H1 (cell line): ENCODE data around the gene GRIK4. TPM values are rescaled to one million over a fixed set of nuclear protein-coding genes. Genes with fewer than 3 reads are reported as not detected.

Experiments
- CTCF ChIA-PET: fragments of 300-600 bp; sonication (Branson Sonifier 250); formaldehyde crosslinking; loops from one replicate; lab custom pipeline; 2021; ENCODE audit not compliant: partially characterized antibody; lab: Charles Lee
- POLR2A ChIA-PET: fragments of 300-600 bp; sonication (Branson Sonifier 250); formaldehyde crosslinking; loops from one replicate; lab custom pipeline; 2021; ENCODE audit warnings: inconsistent platforms; ENCODE audit not compliant: partially characterized antibody; lab: Charles Lee
- DNase-seq, 2 experiments: peaks; one replicate each; pipeline versions ENCODE4 v3.0.0 to v3.0.0-alpha.2; 2010 to 2022; ENCODE audit warnings: low spot score in 2 of 2, low read depth in 1 of 2, mixed read lengths in 1 of 2
- FAIRE-seq: peaks from 2 replicates; lab custom pipeline; 2011; peaks lifted over from hg19 to GRCh38; lab: Jason Lieb, UNC
- H2AFZ ChIP-seq: 2 replicates; pipeline ENCODE4 v1.8.1; 2012; ENCODE audit warnings: low read length, inconsistent platforms
- H2AK5ac ChIP-seq: 2 replicates; pipeline ENCODE4 v1.6.1; 2013; ENCODE audit warnings: low read depth, low read length
- H2BK120ac ChIP-seq: replicated peaks from 2 replicates; pipeline ENCODE3; 2013; ENCODE audit warnings: low read depth, low read length, inconsistent platforms
- H2BK12ac ChIP-seq: 2 replicates; pipeline ENCODE4 v1.6.1; 2013; ENCODE audit warnings: low read depth, low read length
- H2BK15ac ChIP-seq: 2 replicates; pipeline ENCODE4 v1.6.1; 2013; ENCODE audit warnings: low read length
- H2BK20ac ChIP-seq: 2 replicates; pipeline ENCODE4 v1.6.1; 2013; ENCODE audit warnings: low read length
- H2BK5ac ChIP-seq: 2 replicates; pipeline ENCODE4 v1.6.1; 2013; ENCODE audit warnings: low read depth, low read length
- H3K14ac ChIP-seq: 2 replicates; pipeline ENCODE4 v1.6.1; 2013; ENCODE audit warnings: inconsistent platforms; ENCODE audit not compliant: insufficient read length
- H3K18ac ChIP-seq: 2 replicates; pipeline ENCODE4 v1.6.1; 2013; ENCODE audit warnings: low read length; ENCODE audit errors: extremely low read depth
- H3K23ac ChIP-seq: 2 replicates; pipeline ENCODE4 v1.6.1; 2013; ENCODE audit warnings: inconsistent platforms; ENCODE audit not compliant: insufficient read length
- H3K23me2 ChIP-seq: 2 replicates; pipeline ENCODE4 v1.6.1; 2013; ENCODE audit warnings: low read depth, low read length
- H3K27ac ChIP-seq: 2 replicates; pipeline ENCODE4 v1.6.1; 2011; ENCODE audit warnings: low read depth, low read length, inconsistent platforms
- H3K27me3 ChIP-seq, 4 experiments: replicated peaks in 1 of 4; 1 replicate in 1 of 4; 2 replicates in 3 of 4; pipeline versions ENCODE4 v1.6.1 to v1.8.1; 2011 to 2013; ENCODE audit warnings: low read length in 3 of 4, mild to moderate bottlenecking in 3 of 4, inconsistent platforms in 2 of 4, mixed read lengths in 2 of 4, moderate library complexity in 1 of 4; ENCODE audit not compliant: control insufficient read depth in 3 of 4, insufficient read depth in 3 of 4; ENCODE audit errors: extremely low read depth in 1 of 4
- H3K36me3 ChIP-seq, 4 experiments: 2 replicates each; pipeline versions ENCODE4 v1.6.1 to v1.8.1; 2011 to 2013; ENCODE audit warnings: mild to moderate bottlenecking in 4 of 4, low read length in 3 of 4, moderate library complexity in 2 of 4, control low read depth in 1 of 4, inconsistent platforms in 1 of 4; ENCODE audit not compliant: insufficient read depth in 4 of 4, control insufficient read depth in 2 of 4
- H3K4ac ChIP-seq: replicated peaks from 2 replicates; pipeline ENCODE3; 2013; ENCODE audit warnings: low read length, low read depth, mixed read lengths, inconsistent platforms; ENCODE audit not compliant: insufficient read length
- H3K4me1 ChIP-seq, 4 experiments: replicated peaks in 1 of 4; 1 replicate in 1 of 4; 2 replicates in 3 of 4; pipeline versions ENCODE4 v1.6.1 to v1.8.1; 2011 to 2013; ENCODE audit warnings: low read length in 3 of 4, inconsistent platforms in 2 of 4, mixed read lengths in 1 of 4; ENCODE audit not compliant: insufficient read depth in 4 of 4, control insufficient read depth in 3 of 4
- H3K4me2 ChIP-seq, 2 experiments: 2 replicates each; pipeline versions ENCODE4 v1.6.1 to v1.8.1; 2011 to 2013; ENCODE audit warnings: low read depth in 2 of 2, low read length in 2 of 2, control low read depth in 1 of 2, inconsistent platforms in 1 of 2, mild to moderate bottlenecking in 1 of 2; ENCODE audit not compliant: insufficient read depth in 1 of 2
- H3K4me3 ChIP-seq, 4 experiments: fragments of 200-600, 300-600 bp in 1 of 4; sonication (generic), shearing (Covaris generic), sonication (Bioruptor Twin) in 1 of 4; 2 replicates each; pipeline versions ENCODE4 v1.5.1 to v1.8.1; 2011 to 2016; ENCODE audit warnings: low read length in 4 of 4, low read depth in 3 of 4, control low read depth in 2 of 4, inconsistent platforms in 2 of 4, mild to moderate bottlenecking in 2 of 4, mixed read lengths in 1 of 4, moderate library complexity in 1 of 4; ENCODE audit not compliant: insufficient read depth in 2 of 4; ENCODE audit errors: extremely low read depth in 1 of 4
- H3K56ac ChIP-seq: replicated peaks from 2 replicates; pipeline ENCODE3; 2013; ENCODE audit warnings: low read depth, mild to moderate bottlenecking, mixed read lengths, low read length, inconsistent platforms; ENCODE audit not compliant: insufficient read length
- H3K79me1 ChIP-seq: 2 replicates; pipeline ENCODE4 v1.6.1; 2013; ENCODE audit warnings: low read depth, low read length, control low read depth
- H3K79me2 ChIP-seq, 2 experiments: 2 replicates each; pipeline versions ENCODE4 v1.6.1 to v1.8.1; 2012 to 2013; ENCODE audit warnings: low read length in 2 of 2, mild to moderate bottlenecking in 2 of 2, inconsistent platforms in 1 of 2; ENCODE audit not compliant: insufficient read depth in 2 of 2, control insufficient read depth in 1 of 2
- H3K9ac ChIP-seq, 4 experiments: replicated peaks in 1 of 4; 1 replicate in 1 of 4; 2 replicates in 3 of 4; pipeline versions ENCODE4 v1.6.1 to v1.8.1; 2011 to 2013; ENCODE audit warnings: low read depth in 3 of 4, low read length in 3 of 4, control low read depth in 2 of 4, mild to moderate bottlenecking in 2 of 4, moderate library complexity in 2 of 4, inconsistent platforms in 1 of 4; ENCODE audit errors: extremely low read depth in 1 of 4
- H3K9me3 ChIP-seq, 2 experiments: 2 replicates each; pipeline versions ENCODE4 v1.6.1 to v1.8.1; 2012 to 2013; ENCODE audit warnings: mild to moderate bottlenecking in 2 of 2, moderate library complexity in 2 of 2, control low read depth in 1 of 2, inconsistent platforms in 1 of 2, low read depth in 1 of 2, low read length in 1 of 2, mixed read lengths in 1 of 2; ENCODE audit not compliant: insufficient read depth in 2 of 2
- H4K20me1 ChIP-seq, 2 experiments: replicated peaks in 1 of 2; 2 replicates each; pipeline versions ENCODE3 to v1.8.1; 2011 to 2013; ENCODE audit warnings: inconsistent platforms in 2 of 2, low read length in 2 of 2, mild to moderate bottlenecking in 1 of 2; ENCODE audit not compliant: insufficient read depth in 2 of 2, control insufficient read depth in 1 of 2
- H4K5ac ChIP-seq: 2 replicates; pipeline ENCODE4 v1.6.1; 2013; ENCODE audit warnings: low read length, low read depth, mixed read lengths, inconsistent platforms; ENCODE audit not compliant: insufficient read length
- H4K8ac ChIP-seq: 2 replicates; pipeline ENCODE4 v1.8.0; 2013; ENCODE audit warnings: mild to moderate bottlenecking, moderate library complexity, low read length, inconsistent platforms; ENCODE audit not compliant: insufficient read depth; ENCODE audit errors: extremely low read depth
- H4K91ac ChIP-seq: replicated peaks from 2 replicates; pipeline ENCODE3; 2013; ENCODE audit warnings: low read length, mixed read lengths, inconsistent platforms; ENCODE audit not compliant: insufficient read length
- FOSL1 ChIP-seq: IDR thresholded peaks from 2 replicates; pipeline ENCODE4 v1.6.1; 2011; ENCODE audit warnings: mild to moderate bottlenecking, low read depth, low read length, moderate library complexity; ENCODE audit not compliant: insufficient read depth
- JUN ChIP-seq: IDR thresholded peaks from 2 replicates; pipeline ENCODE4 v1.6.1; 2011; ENCODE audit warnings: low read depth, mild to moderate bottlenecking, improper control_type of control experiment, low read length
- POLR2A ChIP-seq, 2 experiments: IDR thresholded peaks; 1 replicate in 1 of 2; 2 replicates in 1 of 2; pipeline ENCODE4 v1.6.1; 2011; ENCODE audit warnings: low read depth in 2 of 2, low read length in 2 of 2, mild to moderate bottlenecking in 2 of 2; ENCODE audit errors: control extremely low read depth in 1 of 2
- POLR2AphosphoS5 ChIP-seq: IDR thresholded peaks from 2 replicates; pipeline ENCODE4 v1.6.1; 2011; ENCODE audit warnings: low read depth, low read length
- POU5F1 ChIP-seq: IDR thresholded peaks from 2 replicates; pipeline ENCODE4 v1.6.1; 2011; ENCODE audit warnings: low read depth, mild to moderate bottlenecking, low read length, moderate library complexity
- RNF2 ChIP-seq: fragments of 200-900, 300-1000 bp; sonication (generic); IDR thresholded peaks from 2 replicates; pipeline ENCODE4 v1.7.1; 2016; ENCODE audit warnings: borderline replicate concordance, low read depth, mild to moderate bottlenecking, antibody characterized with exemption, low read length; ENCODE audit not compliant: poor library complexity, severe bottlenecking; ENCODE audit errors: missing control alignments
- TAF7 ChIP-seq: optimal IDR thresholded peaks from 2 replicates; pipeline ENCODE3; 2011; ENCODE audit warnings: low read depth, mild to moderate bottlenecking, inconsistent platforms, low read length, moderate library complexity, borderline replicate concordance
- WGBS, 2 experiments: shearing (Covaris generic) in 1 of 2; methylation state at CpG; one replicate each; pipeline versions ENCODE4 v1.1.6 to v1.1.7; 2013 to 2015; ENCODE audit warnings: low lambda C conversion rate in 2 of 2, mixed read lengths in 2 of 2, inconsistent platforms in 1 of 2, low coverage in 1 of 2, missing lambda C conversion rate in 1 of 2; ENCODE audit not compliant: insufficient replicate concordance in 2 of 2, insufficient coverage in 1 of 2, insufficient read length in 1 of 2; ENCODE audit errors: extremely low coverage in 1 of 2, missing lambda C conversion rate in 1 of 2; 5-methylcytosine and 5-hydroxymethylcytosine counted together
- polyA plus RNA-seq, 7 experiments: library from polyadenylated mRNA; depleted of rRNA in 3 of 7; stranded (reverse) in 5 of 7; unstranded in 2 of 7; fragments of >200 nt in 5 of 7; fragments of 200-250 nt in 2 of 7; gene quantifications; 1 replicate in 5 of 7; 2 replicates in 1 of 7; 4 replicates in 1 of 7; pipeline versions ENCODE4 v1.2.1 to v1.2.3, GENCODE V29; 2011 to 2013; ENCODE audit warnings: missing spikeins in 2 of 7, mixed read lengths in 2 of 7
- total RNA-seq: library from RNA; stranded (reverse); fragmentation: NEBNext Ultra II Directional; extraction: Animal tissue kit (Norgen Biotek cat#: 25700); gene quantifications from 2 replicates; pipeline ENCODE4 v1.2.1, GENCODE V29; 2021
- TF ChIP-seq, protein P1 (sequence below): IDR thresholded peaks from 2 replicates; pipeline ENCODE4 v1.6.1; 2012; ENCODE audit warnings: inconsistent platforms

The GRIK4 gene
- total and polyA plus RNA-seq, 2 of the 8 experiments (the other 6 are each of a cell fraction or from before 2014, with no cell fraction given), result 1.2 to 2.9 TPM

- no peaks in the 10 kb centered on the region for H3K79me1 ChIP-seq
- no peak overlapping the region for H2AK5ac ChIP-seq
- H3K27me3 ChIP-seq, result no peaks in the 10 kb centered on the region
- no peaks in the 10 kb centered on the region for H3K4me1 ChIP-seq
- H4K5ac ChIP-seq, result no peak overlapping the region
- H2AFZ ChIP-seq, result no peak overlapping the region
- H3K14ac ChIP-seq, result no peak overlapping the region
- H2BK15ac ChIP-seq, result no peak overlapping the region
- ChIA-PET CTCF (interaction anchor here (0.9 to 2.5 kb wide), 8 partner anchors 10 to 204 kb away, joined by 3 to 6 read pairs (median 4); no protein-coding TSS in a partner anchor), POLR2A (no interaction called here)
- H3K27ac ChIP-seq, result no peak overlapping the region
- no peaks in the 10 kb centered on the region for H4K20me1 ChIP-seq
- no peak overlapping the region for H4K8ac ChIP-seq
- WGBS, 2 experiments, result 87% methylated on average over 11 of the region's 11 CpGs; no CpG with 5 or more reads in 1 of the 2 experiments
- no peak overlapping the region for H3K4me3 ChIP-seq
- H2BK5ac ChIP-seq, result no peak overlapping the region
- H2BK12ac ChIP-seq, result no peak overlapping the region
- no peak overlapping the region for H3K56ac ChIP-seq
- H3K4ac ChIP-seq, result no peak overlapping the region
- H2BK120ac ChIP-seq, result no peak overlapping the region
- no peak overlapping the region for H2BK20ac ChIP-seq
- FAIRE-seq, result no peak
- TF ChIP-seq, protein P1, sequence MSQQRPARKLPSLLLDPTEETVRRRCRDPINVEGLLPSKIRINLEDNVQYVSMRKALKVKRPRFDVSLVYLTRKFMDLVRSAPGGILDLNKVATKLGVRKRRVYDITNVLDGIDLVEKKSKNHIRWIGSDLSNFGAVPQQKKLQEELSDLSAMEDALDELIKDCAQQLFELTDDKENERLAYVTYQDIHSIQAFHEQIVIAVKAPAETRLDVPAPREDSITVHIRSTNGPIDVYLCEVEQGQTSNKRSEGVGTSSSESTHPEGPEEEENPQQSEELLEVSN, result no peak
- TF ChIP-seq FOSL1 (no peak), POLR2A (IDR thresholded peaks at IDR 0.05; ENCODE audit: control extremely low read depth in 1 of 2, low read depth in 2 of 2, low read length in 2 of 2) (no peak), POU5F1 (no peak), POLR2AphosphoS5 (no peak), RNF2 (no peak), TAF7 (no peak), JUN (no peak)
- no peaks in the 10 kb centered on the region for H3K79me2 ChIP-seq
- H3K36me3 ChIP-seq, result no peaks in the 10 kb centered on the region
- H3K18ac ChIP-seq, result no peak overlapping the region
- H3K23ac ChIP-seq, result no peak overlapping the region
- DNase-seq, result no peak
- H3K23me2 ChIP-seq, result no peaks in the 10 kb centered on the region
- no peaks in the 10 kb centered on the region for H3K9me3 ChIP-seq
- no peak overlapping the region for H4K91ac ChIP-seq
- H3K9ac ChIP-seq, result no peak overlapping the region
- H3K4me2 ChIP-seq, result no peak overlapping the region
These were observed 324.2 kb downstream of the GRIK4 start for GRCh38 chr11:120835601-120836228.
